Activated CD4-positive, alpha-beta T cell treated with anti-CD3 and anti-CD28 coated beads, Interleukin-2, Interleukin-6, amounts not matched to agents 100 ng/mL and 50 ng/mL, durations not matched to agents 16 hours and 8 hours (primary cell): Measurements from ENCODE around the gene KCNC3.

Experiments
- DNase-seq: peaks from one replicate; pipeline ENCODE4 v3.0.0-alpha.2; 2020

The KCNC3 gene

GRCh38 chr19:50326101-50326664 is 3.0 kb downstream of the KCNC3 start:
- DNase-seq, result no peak

GRCh38 chr19:50325310-50326100 is 3.7 kb downstream of the KCNC3 start:
- peak; percentile 90 for DNase-seq

- DNase-seq, result no peak
Measured at GRCh38 chr19:50324331-50324730, 4.8 kb downstream of the KCNC3 start.

- DNase-seq, result no peak
Measured at GRCh38 chr19:50323782-50324133, 5.4 kb downstream of the KCNC3 start.

- no peak for DNase-seq
Measured at GRCh38 chr19:50322931-50323781, 6.0 kb downstream of the KCNC3 start.

- no peak for DNase-seq
Measured at GRCh38 chr19:50322234-50322633, 6.9 kb downstream of the KCNC3 start.

GRCh38 chr19:50321831-50322230 is 7.3 kb downstream of the KCNC3 start:
- no peak for DNase-seq

GRCh38 chr19:50320596-50320995 is 8.6 kb downstream of the KCNC3 start:
- no peak for DNase-seq

- DNase-seq, result no peak
Measured at GRCh38 chr19:50320051-50320450, 9.1 kb downstream of the KCNC3 start.

- no peak for DNase-seq
Measured at GRCh38 chr19:50319156-50319555, 10.0 kb downstream of the KCNC3 start.

GRCh38 chr19:50318438-50318837 is 10.7 kb downstream of the KCNC3 start:
- no peak for DNase-seq

- DNase-seq, result no peak
Measured at GRCh38 chr19:50317115-50317514, 12.1 kb downstream of the KCNC3 start.

GRCh38 chr19:50315773-50316448 is 13.3 kb downstream of the KCNC3 start:
- no peak for DNase-seq

- DNase-seq, result no peak
Measured at GRCh38 chr19:50314724-50315708, 14.2 kb downstream of the KCNC3 start.

- DNase-seq, result no peak
Measured at GRCh38 chr19:50313812-50314536, 15.2 kb downstream of the KCNC3 start.

- DNase-seq, result no peak
Measured at GRCh38 chr19:50312967-50313811, 16.0 kb downstream of the KCNC3 start.

- no peak for DNase-seq
Measured at GRCh38 chr19:50311723-50312635, 17.2 kb downstream of the KCNC3 start.

GRCh38 chr19:50310759-50311465 is 18.3 kb downstream of the KCNC3 start:
- DNase-seq, result no peak
